Measurements from ENCODE around the gene FAM47E.
A peak's percentile ranks its signal among the peaks of the same experiment; 100 is the strongest.

FAM47E gene, protein sequence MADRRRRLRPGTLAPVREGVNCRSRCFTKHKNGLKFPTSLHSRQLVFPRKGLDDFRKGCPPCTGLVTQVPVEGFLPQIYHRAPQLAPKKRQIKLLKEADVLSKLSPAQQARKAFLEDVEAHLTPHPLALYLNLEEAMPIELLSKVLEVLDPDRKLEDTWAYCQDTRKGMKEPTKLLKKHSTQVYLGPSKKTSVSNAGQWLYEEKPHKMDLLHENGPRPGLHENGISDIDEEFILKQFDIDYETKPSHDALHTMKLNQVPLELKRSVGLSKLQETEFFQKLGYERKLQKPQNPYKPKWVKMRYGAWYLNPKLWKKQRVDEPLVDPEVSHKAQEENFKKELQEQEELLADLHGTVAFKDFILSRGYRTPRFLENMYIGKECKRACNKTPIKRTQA

DNA sequence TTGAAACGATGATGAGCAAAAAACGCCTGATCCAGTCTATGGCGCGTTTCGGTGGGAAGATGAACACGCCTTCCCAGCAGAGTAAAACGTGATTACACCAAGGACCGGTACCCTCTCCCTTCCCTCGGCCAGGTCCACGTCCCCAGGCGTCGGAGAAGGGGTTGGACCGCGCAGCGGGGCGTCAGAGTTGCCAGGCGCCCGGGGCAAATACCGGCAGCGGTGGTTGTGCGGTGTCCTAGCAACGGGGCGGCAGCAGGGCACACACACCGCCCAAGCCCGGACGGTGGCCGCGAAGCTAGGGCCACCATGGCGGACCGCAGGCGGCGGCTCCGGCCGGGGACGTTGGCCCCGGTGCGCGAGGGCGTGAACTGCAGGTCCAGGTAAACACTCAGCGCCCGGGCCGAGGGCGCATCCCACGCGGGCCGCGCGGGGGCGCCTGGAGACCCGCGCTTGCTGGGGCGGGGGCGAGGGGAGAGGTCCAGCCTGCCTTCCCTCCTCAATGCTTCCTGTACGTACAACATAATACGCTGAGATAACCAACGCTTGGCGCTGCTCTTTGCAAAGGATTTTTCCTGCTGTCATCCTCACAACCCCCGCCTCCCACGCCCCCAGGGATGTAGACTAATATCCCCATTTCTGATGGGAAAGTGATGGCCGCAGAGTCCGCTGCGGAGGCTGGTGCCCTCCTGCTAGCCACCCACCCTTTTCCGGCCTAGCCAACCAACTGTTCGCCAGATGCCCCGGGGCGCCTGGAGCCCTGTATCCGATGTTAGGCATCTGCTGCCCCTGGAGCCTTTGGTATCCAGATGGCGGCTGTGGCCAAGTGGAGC, at the start of gene FAM47E:
TSS of gene FAM47E (plus strand) at position 281 of the 830 bp plus-strand sequence. CDS start at position 307, 26 bp downstream.
- DNase-seq: peak; percentile 26

DNA sequence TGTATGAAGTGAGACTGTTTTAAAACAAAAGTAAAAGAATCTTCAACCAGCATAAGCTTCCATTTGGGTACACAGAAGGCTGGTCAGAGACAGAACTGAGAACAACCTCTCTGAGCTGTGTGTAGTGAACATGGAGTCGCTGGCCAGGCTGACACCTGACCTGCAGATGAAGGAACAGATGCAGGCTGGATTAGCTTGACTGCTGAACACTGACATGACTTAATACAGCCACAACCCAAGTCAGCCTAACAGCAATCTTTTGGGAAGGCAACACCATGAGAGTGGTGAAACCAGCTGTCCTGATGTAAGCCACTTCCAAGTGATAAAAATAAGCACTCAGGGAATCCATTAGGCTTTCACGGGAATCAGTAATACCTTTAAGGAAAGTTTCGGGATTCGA, 48.0 kb upstream of the FAM47E start:
- DNase-seq: no peak

DNA sequence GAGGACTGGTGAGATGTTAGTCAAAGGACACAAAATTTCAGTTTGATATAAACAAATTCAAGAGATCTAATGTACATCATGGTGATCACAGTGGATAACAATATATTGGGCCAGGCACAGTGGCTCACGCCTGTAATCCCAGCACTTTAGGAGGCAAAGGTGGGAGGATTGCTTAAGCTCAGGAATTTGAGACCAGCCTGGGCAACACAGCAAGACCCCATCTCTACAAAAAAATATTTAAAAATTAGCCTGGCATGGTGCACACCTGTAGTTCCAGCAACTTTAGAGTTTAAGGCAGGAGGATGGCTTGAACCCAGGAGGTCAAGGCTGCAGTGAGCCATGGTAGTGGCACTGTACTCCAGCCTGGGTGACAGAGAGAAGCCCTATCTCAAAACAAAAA, 46.6 kb upstream of the FAM47E start:
- no peak for DNase-seq

GRCh38 chr4:76205476-76205875, 46.0 kb upstream of the FAM47E start:
- no peak for DNase-seq

DNA sequence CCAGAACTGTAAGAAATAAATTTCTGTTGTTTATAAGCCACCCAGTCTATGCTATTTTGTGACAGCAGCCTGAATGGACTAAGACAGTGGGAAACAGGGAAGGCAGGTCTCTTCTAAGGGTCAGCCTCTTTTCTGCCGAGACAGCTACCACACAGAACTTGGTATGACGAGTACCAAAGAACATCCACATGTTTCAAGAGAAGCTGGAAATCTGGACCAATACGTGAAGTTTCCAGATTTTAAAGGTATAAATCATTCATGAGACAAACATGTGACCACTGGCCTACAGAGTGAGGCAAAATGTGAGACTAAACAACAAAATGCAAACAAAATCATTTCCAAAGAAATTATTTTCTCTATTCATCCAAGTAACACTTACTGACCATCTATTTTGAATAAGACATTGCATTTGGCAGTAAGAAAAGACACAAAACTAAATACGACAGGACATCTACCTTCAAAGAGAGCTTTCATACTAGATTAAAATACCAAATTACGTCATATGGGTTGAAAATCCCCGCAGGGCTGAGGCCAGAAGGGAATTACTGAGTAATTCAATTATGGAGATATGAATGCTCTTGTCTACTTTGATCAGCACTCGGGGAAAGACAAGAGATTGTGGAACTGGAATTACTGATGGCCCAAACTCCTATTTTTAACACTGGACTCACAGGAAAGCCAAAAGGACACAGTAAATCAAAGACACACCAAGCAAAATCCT, 45.1 kb upstream of the FAM47E start:
- DNase-seq: no peak

GRCh38 chr4:76207549-76207948, 44.0 kb upstream of the FAM47E start:
- no peak for DNase-seq

GRCh38 chr4:76208005-76208765, 43.3 kb upstream of the FAM47E start:
- peak; percentile 17 for DNase-seq

- no peak for DNase-seq
Observed at GRCh38 chr4:76209881-76210280, 41.6 kb upstream of the FAM47E start.

GRCh38 chr4:76210452-76210851, 41.1 kb upstream of the FAM47E start:
- DNase-seq: no peak

- DNase-seq: no peak
Observed at GRCh38 chr4:76211769-76212708, 39.5 kb upstream of the FAM47E start.

- no peak for DNase-seq
Observed at GRCh38 chr4:76212851-76213414, 38.6 kb upstream of the FAM47E start.

DNA sequence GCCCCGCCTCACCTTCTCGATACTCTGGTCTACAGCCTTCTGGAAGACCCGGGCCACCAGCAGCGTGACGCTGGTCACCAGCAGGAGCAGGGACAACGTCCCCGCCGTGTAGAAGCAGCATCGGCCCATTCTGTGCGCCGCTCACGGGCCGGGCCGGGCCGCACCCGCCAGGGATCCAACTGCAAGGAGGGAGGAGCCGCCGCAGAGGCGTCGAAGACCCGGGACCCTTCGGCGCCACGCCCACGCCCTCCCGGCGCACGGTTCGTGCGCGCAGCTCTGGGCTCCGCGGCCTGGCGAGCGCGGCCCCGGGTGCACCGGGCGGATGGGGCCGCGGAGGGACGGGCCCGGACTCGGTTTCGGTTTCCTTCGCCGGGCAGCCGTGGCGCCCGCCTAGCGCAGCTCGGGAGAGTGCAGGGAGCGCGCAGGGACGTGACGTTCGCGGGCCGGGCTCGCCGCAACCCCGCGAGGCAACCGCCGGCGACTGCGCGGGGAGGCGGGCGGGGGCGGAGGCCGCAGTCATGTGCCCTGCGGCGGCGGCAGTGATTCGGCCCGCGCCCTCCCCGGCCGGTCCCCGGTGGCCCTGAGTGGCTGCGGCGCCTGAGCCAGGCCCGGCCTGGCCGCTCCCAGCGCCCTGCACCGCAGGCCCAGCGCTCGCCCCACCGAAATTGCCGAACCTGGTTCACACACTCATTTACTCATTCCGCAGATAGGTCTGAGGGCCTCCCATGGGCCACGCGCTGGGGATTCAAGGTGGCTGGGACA, 37.9 kb upstream of the FAM47E start, which contains the start of gene SCARB2:
TSS of gene SCARB2 (minus strand) at position 410 of the 762 bp plus-strand sequence. CDS start at position 129, 281 bp downstream.
- DNase-seq: peak; percentile 38

DNA sequence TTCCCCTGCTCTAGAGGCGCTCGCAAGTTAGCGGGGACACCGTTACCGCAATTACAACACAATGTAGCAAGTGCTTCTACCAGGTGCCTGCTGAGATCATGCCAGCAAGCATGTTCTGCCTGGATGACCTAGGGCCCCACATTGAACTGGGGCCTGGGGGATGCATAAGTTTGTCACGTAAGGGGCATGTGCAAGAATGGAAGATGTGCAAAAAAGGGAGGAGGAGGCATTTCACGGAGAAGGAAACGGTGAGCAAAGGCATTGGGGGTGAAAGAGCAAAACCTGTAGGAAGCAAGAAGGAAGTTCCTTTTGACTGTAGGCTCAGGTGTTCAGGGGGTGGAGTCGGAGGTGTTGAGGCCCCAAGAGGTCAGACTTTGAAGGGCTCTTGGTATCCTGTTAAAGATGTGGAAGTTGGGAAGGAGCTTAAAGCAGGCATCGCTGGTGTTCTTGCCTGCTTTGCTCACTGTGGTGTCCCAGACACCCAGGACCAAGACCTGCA, 37.3 kb upstream of the FAM47E start:
- no peak for DNase-seq

GRCh38 chr4:76215077-76215476, 36.4 kb upstream of the FAM47E start:
- no peak for DNase-seq

DNA sequence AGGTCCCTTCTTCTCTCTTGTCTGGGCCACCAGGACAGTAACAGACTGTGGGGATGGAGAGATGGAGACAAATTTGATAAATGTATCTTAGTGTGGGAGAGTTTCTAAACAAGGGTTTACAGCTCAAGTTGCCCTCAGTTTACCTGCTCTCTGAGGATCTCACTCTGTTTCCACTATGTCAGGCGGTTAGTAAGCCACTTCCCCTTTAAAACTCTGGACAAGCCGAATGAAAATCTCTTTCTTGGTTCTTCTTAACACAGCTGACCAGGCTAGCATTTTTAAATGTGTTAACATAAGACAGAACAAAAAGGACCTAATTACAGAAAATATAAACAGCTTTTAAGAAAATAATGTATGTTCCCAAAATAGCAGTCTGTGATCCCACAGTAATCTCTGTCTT, 35.0 kb upstream of the FAM47E start:
- no peak for DNase-seq

DNA sequence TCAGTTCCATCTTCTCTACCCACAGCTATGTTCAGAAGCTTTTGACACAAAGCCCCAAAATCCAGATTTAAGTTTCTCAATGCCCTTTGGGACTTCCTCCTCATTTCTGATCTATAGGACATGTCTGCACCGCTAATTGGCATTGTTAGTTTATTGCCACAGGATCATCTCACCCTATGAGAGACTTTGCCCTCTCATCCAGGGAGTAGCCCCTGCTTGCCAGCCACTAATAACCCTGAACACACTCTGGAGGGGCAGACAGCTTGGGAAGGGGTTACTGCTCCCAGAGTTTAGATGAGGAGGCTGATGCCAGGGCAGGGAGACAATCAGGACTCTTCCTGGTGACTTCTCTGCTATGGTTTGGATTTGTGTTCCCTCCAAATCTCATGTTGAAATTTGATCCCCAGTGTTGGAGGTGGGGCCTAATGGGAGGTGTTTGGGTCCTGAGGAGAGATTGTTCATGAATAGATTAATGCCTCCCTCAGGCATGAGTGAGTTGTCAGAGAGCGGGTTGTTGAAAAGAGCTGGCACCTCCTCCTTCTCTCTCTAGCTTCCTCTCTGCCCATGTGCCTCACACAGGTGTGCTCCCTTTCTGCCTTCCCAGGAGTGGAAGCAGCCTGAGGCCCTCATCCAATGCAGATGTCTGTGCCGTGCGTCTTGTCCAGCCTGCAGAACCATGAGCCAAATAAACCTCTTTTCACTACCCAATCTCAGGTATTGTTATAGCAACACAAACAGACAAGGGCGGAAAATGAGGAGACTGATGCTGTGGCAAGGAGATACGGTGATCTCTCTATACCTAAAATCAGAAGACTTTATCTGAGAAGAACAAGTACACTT, 34.3 kb upstream of the FAM47E start:
- no peak for DNase-seq

GRCh38 chr4:76219299-76220055, 32.0 kb upstream of the FAM47E start:
- DNase-seq: no peak

DNA sequence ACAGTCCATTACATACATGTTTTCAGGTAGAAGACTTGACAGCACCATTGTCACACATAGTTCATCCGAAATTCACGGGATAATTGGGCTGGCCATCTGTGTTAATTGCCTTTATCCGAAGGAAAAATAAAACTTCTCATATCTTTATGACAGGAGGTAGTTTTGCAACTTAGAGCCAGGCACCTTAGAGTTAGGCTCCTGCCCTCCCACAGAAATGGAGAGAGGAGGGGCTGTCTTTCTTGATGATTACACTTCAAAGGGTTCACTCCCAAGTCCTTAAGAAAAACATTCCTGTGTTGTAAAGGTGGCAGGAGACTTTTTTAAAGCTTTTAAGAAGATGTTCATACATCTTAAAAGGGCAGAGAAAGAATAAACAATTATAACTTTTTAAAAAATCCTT, 27.4 kb upstream of the FAM47E start:
- DNase-seq: no peak
